B cell (primary cell): ENCODE measurements around the gene TMEM176A. TPM values are rescaled to one million over a fixed set of nuclear protein-coding genes. Genes with fewer than 3 reads are reported as not detected.

Experiments used
- ATAC-seq: fragments of 200-7000 bp; cut with Tn5 transposase; one replicate; pipeline ENCODE4 v1.10.0; 2021; ENCODE audit warnings: low read depth, mild to moderate bottlenecking, moderate number of reproducible peaks, moderate library complexity
- CTCF ChIA-PET: fragments of 350-600 bp; sonication (Branson Sonifier 250); formaldehyde crosslinking; loops from one replicate; lab custom pipeline; 2021; ENCODE audit warnings: antibody characterized with exemption, inconsistent platforms; lab: Charles Lee
- POLR2A ChIA-PET: fragments of 350-600 bp; sonication (Branson Sonifier 250); formaldehyde crosslinking; loops from one replicate; lab custom pipeline; 2021; ENCODE audit warnings: antibody characterized with exemption; lab: Charles Lee
- DNase-seq: peaks from one replicate; pipeline ENCODE4 v3.0.0; 2013
- H2AFZ ChIP-seq: 2 replicates; pipeline ENCODE4 v1.6.1; 2012; ENCODE audit warnings: mild to moderate bottlenecking, low read depth, low read length; ENCODE audit not compliant: insufficient read depth, poor library complexity, severe bottlenecking
- H3K27ac ChIP-seq, 2 donors: 1 replicate in 1 of 2; 2 replicates in 1 of 2; pipeline ENCODE4 v1.5.1; 2012 to 2013; ENCODE audit warnings: low read length in 2 of 2, mild to moderate bottlenecking in 2 of 2, moderate library complexity in 1 of 2
- H3K27me3 ChIP-seq, 4 experiments: fragments of 200-600 bp in 1 of 4; sonication (generic) in 1 of 4; replicated peaks in 1 of 4; 1 replicate in 2 of 4; 2 replicates in 2 of 4; pipeline versions ENCODE4 v1.6.1 to v1.7.0; 2013 to 2016; ENCODE audit warnings: low read length in 3 of 4, mild to moderate bottlenecking in 2 of 4, mixed read lengths in 1 of 4, moderate library complexity in 1 of 4; ENCODE audit not compliant: insufficient read depth in 4 of 4, control insufficient read depth in 3 of 4; ENCODE audit errors: control extremely low read depth in 1 of 4
- H3K36me3 ChIP-seq, 2 experiments: replicated peaks in 1 of 2; 1 replicate in 1 of 2; 2 replicates in 1 of 2; pipeline versions ENCODE4 v1.6.1 to v1.7.1; 2013; ENCODE audit warnings: low read length in 1 of 2; ENCODE audit not compliant: insufficient read depth in 2 of 2, control insufficient read depth in 1 of 2; ENCODE audit errors: control extremely low read depth in 1 of 2, extremely low read depth in 1 of 2
- H3K4me1 ChIP-seq, 2 donors: fragments of 200-600 bp in 1 of 2; sonication (generic) in 1 of 2; 1 replicate in 1 of 2; 2 replicates in 1 of 2; pipeline versions ENCODE4 v1.5.1 to v1.6.1; 2013 to 2017; ENCODE audit warnings: low read length in 2 of 2; ENCODE audit not compliant: control insufficient read depth in 2 of 2, insufficient read depth in 2 of 2
- H3K4me2 ChIP-seq: replicated peaks from 2 replicates; pipeline ENCODE3; 2012; ENCODE audit warnings: mild to moderate bottlenecking, low read depth, low read length; ENCODE audit not compliant: poor library complexity, severe bottlenecking
- H3K4me3 ChIP-seq, 5 experiments: fragments of 200-600 bp in 1 of 5; sonication (generic) in 1 of 5; 1 replicate in 3 of 5; 2 replicates in 2 of 5; pipeline versions ENCODE4 v1.5.1 to v1.7.0; 2011 to 2016; ENCODE audit warnings: low read length in 4 of 5, mild to moderate bottlenecking in 4 of 5, low read depth in 2 of 5, control low read depth in 1 of 5, moderate library complexity in 1 of 5; ENCODE audit not compliant: insufficient read depth in 1 of 5; ENCODE audit errors: control extremely low read depth in 1 of 5, extremely low read depth in 1 of 5
- H3K79me2 ChIP-seq: fragments of 200-600 bp; sonication (generic); one replicate; pipeline ENCODE4 v1.6.0; 2016; ENCODE audit warnings: low read length; ENCODE audit not compliant: control insufficient read depth, insufficient read depth
- H3K9ac ChIP-seq: fragments of 200-600 bp; sonication (generic); 2 replicates; pipeline ENCODE4 v1.6.1; 2017; ENCODE audit warnings: mild to moderate bottlenecking, low read length, moderate library complexity
- H3K9me3 ChIP-seq, 3 donors: one replicate each; pipeline versions ENCODE4 v1.6.1 to v1.7.1; 2013; ENCODE audit warnings: low read length in 2 of 3; ENCODE audit not compliant: control insufficient read depth in 2 of 3, insufficient read depth in 1 of 3; ENCODE audit errors: control extremely low read depth in 1 of 3
- H4K20me1 ChIP-seq: 2 replicates; pipeline ENCODE4 v1.6.0; 2012; ENCODE audit warnings: mild to moderate bottlenecking, low read length; ENCODE audit not compliant: insufficient read depth, control insufficient read depth, poor library complexity, severe bottlenecking
- H3K27ac Mint-ChIP-seq: one replicate; pipeline ENCODE4 v1.8.0; 2021; ENCODE audit warnings: mixed read lengths
- H3K27me3 Mint-ChIP-seq: one replicate; pipeline ENCODE4 v1.8.0; 2021; ENCODE audit warnings: mixed read lengths
- H3K4me1 Mint-ChIP-seq: one replicate; pipeline ENCODE4 v1.8.0; 2021; ENCODE audit warnings: mixed read lengths
- H3K4me3 Mint-ChIP-seq: one replicate; pipeline ENCODE4 v1.8.0; 2021; ENCODE audit warnings: mixed read lengths
- H3K9me3 Mint-ChIP-seq: one replicate; pipeline ENCODE4 v1.8.0; 2022; ENCODE audit warnings: mixed read lengths; ENCODE audit not compliant: insufficient read depth
- CTCF ChIP-seq: fragments of 200-600 bp; IDR thresholded peaks from one replicate; pipeline ENCODE4 v1.8.0; 2022; ENCODE audit warnings: antibody characterized with exemption, mild to moderate bottlenecking
- EZH2 ChIP-seq: IDR thresholded peaks from 2 replicates; pipeline ENCODE4 v1.6.1; 2012; ENCODE audit warnings: borderline replicate concordance, low read depth, mild to moderate bottlenecking, moderate library complexity, low read length; ENCODE audit not compliant: insufficient read depth, poor library complexity, severe bottlenecking
- WGBS: methylation state at CpG from one replicate; pipeline ENCODE4 v1.1.5; 2013; ENCODE audit warnings: missing lambda C conversion rate; ENCODE audit not compliant: insufficient coverage; 5-methylcytosine and 5-hydroxymethylcytosine counted together
- intact Hi-C: fragments of 100-400 bp; cut with micrococcal nuclease; formaldehyde crosslinking; loops from one replicate; pipeline ENCODE4 v1.10.0; 2022
- polyA plus RNA-seq: library from polyadenylated mRNA; depleted of rRNA; stranded (reverse); fragments of >200 nt; gene quantifications from 2 replicates; pipeline ENCODE4 v1.2.3, GENCODE V29; 2012
- total RNA-seq, 2 donors: library from RNA; stranded (reverse); fragments of 120-200 nt in 1 of 2; gene quantifications; 1 replicate in 1 of 2; 2 replicates in 1 of 2; pipeline versions ENCODE4 v1.2.3 to v1.2.4, GENCODE V29; 2013 to 2022

TMEM176A gene
- total and polyA plus RNA-seq, 2 donors (not counting 1 experiment from before 2014, with no cell fraction given) = 1.1 TPM; not detected in 1

DNA sequence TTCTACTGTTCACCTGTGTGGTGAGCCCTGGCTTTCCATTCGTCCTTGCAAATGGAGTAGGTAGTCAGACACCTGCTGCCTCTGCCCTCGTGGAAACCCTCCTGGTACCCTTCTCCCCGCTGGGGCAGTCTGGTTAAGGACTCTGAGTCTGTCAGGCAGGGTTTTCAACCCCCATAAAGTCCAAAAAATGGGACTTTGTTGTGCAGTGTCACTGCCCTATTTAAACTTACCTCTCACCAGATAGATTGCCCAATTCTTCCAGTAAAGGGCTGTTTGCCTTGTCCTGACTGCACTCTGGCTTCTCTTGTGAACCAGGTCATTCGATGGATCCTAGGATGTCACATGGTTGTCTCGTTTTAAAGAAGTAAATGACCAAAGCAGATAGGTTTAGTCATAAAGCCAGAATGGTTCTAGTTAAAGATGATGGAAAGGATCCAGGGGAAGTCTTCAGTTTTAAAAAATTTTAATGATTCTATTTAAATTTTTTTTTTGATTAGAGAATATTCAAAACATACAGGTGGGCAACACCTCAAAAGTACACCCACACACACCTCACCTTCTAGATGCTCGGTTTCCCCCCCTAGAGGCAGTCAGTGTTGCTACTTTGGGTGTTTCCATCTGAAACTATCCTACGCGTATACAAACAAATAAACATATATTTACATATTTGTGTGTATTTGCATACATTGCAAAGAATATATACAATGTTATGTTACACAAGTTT is 22.4 kb upstream of the TMEM176A start:
- Mint-ChIP-seq H3K27me3 (peaks cover 11% of the 10 kb centered on the region), H3K27ac (no peak overlapping the region), H3K4me3 (no peak overlapping the region), H3K9me3 (peaks cover 11% of the 10 kb centered on the region), H3K4me1 (no peaks in the 10 kb centered on the region)
- TF ChIP-seq CTCF = no peak
- TF ChIP-seq EZH2 = no peak
- no peak overlapping the region for H2AFZ ChIP-seq
- no peak overlapping the region for H3K27ac ChIP-seq
- ChIA-PET CTCF (interaction anchor here (0.8 to 1.4 kb wide), 14 partner anchors 9 to 467 kb away, joined by 3 to 15 read pairs (median 4); no protein-coding TSS in a partner anchor), POLR2A (no interaction called here)
- no peaks in the 10 kb centered on the region for H3K36me3 ChIP-seq
- no peak overlapping the region for H3K4me3 ChIP-seq
- no peaks in the 10 kb centered on the region for H3K79me2 ChIP-seq
- H3K9ac ChIP-seq = no peak overlapping the region
- no peaks in the 10 kb centered on the region for H4K20me1 ChIP-seq
- no peak overlapping the region for H3K4me2 ChIP-seq
- H3K4me1 ChIP-seq = no peaks in the 10 kb centered on the region
- H3K9me3 ChIP-seq = peaks cover 0 to 3% (median 0%) of the 10 kb centered on the region in 3 donors
- DNase-seq (no peak), ATAC-seq (no peak)
- 71% methylated on average over 4 of the region's 8 CpGs for WGBS
- intact Hi-C loops = loop anchor here (10.0 kb wide), 1 partner anchor 207 kb away; no protein-coding TSS in a partner anchor
- H3K27me3 ChIP-seq = no peaks in the 10 kb centered on the region

GRCh38 chr7:150778738-150779301 is 21.7 kb upstream of the TMEM176A start:
- H3K27me3 Mint-ChIP-seq = peaks cover 15% of the 10 kb centered on the region
- CTCF ChIA-PET = interaction anchor here (0.6 to 1.4 kb wide), 16 partner anchors 9 to 1349 kb away, joined by 3 to 15 read pairs (median 4); no protein-coding TSS in a partner anchor
- Histone ChIP-seq H3K27ac (no peak overlapping the region), H3K4me2 (no peak overlapping the region), H3K4me1 (no peaks in the 10 kb centered on the region), H3K79me2 (no peaks in the 10 kb centered on the region), H3K27me3 (no peaks in the 10 kb centered on the region), H4K20me1 (no peaks in the 10 kb centered on the region), H2AFZ (no peak overlapping the region), H3K4me3 (no peak overlapping the region), H3K9me3 (peaks cover 0 to 3% (median 0%) of the 10 kb centered on the region in 3 donors), H3K36me3 (no peaks in the 10 kb centered on the region), H3K9ac (no peak overlapping the region)
- H3K9me3 Mint-ChIP-seq = peaks cover 8% of the 10 kb centered on the region
- intact Hi-C loops = loop anchor here (10.0 kb wide), 1 partner anchor 206 kb away; no protein-coding TSS in a partner anchor
- ATAC-seq (peak; percentile 49), DNase-seq (peak; percentile 70)
- no peak overlapping the region for H3K27ac Mint-ChIP-seq
- TF ChIP-seq EZH2 = no peak
- TF ChIP-seq CTCF = peak; percentile 98
- 11% methylated on average over 3 of the region's 12 CpGs for WGBS
- no peaks in the 10 kb centered on the region for H3K4me1 Mint-ChIP-seq
- H3K4me3 Mint-ChIP-seq = no peak overlapping the region
- POLR2A ChIA-PET = no interaction called here
